ENCODE measurements around the gene PMM2.
"Not testable (repeated sequence)": the region's sequence is repeated elsewhere in the genome, so short reads cannot be mapped to it uniquely, and the experiment has no call there.

PMM2 gene

DNA sequence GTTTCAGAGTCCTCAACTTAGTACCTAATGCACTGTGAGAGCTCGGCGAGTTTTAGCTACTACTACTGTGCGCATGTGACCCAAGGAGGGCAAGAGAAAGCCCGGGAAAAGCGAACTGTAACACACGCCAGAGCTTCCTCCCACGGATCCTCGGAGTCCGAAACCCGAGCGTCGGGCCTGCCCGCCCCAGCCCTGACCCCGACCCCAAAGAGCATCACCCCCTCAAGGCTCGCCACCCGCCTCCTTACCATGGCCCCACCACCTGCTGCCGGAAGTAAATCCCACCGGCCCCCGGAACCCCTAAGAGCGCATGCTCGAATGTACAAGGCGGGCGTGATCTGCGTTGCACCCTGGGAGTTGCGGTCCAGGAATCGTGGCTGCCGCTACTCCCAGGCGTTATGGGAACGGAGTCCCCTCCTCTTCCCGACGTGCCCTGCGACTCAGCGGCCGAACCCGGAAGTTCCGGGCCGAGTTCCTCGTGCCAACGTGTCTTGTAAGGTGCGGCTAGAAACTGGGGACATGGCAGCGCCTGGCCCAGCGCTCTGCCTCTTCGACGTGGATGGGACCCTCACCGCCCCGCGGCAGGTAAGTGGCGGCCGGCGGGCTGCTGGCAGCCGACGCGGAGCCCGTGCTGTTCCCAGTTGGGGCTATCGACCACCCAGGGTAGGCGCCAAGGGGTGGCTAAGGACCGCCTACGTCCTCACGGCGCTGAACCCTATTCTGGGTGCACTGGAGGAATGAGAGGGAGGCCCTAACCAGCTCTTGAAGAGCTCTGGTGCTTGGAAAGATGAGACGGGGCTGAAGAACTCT is at the start of gene PMM2, which contains the start of gene TMEM186:
PMM2 (plus strand) TSS at position 476 of the 810 bp plus-strand sequence; CDS start at position 520, 44 bp downstream.
TMEM186 (minus strand) TSS at position 276 of the 810 bp plus-strand sequence; CDS start at position 251, 25 bp downstream.
- DNase-seq (ENCODE audit: low spot score) = peak; percentile 92

DNA sequence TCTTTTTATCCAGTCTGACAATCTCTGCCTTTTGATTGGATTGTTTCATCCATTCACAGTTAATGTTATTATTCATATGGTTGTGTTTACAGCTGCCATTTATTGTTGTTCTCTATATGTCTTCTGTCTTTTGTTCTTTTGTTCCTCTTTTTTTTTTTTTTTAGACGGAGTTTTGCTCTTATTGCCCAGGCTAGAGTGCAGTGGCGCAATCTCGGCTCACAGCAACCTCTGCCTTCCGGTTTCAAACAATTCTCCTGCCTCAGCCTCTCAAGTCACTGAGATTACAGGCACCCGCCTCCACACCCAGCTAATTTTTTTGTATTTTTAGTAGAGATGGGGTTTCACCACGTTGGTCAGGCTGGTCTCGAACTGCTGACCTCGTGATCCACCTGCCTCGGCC is 48.7 kb upstream of the PMM2 start:
- not testable (repeated sequence) for DNase-seq (ENCODE audit: low spot score)

DNA sequence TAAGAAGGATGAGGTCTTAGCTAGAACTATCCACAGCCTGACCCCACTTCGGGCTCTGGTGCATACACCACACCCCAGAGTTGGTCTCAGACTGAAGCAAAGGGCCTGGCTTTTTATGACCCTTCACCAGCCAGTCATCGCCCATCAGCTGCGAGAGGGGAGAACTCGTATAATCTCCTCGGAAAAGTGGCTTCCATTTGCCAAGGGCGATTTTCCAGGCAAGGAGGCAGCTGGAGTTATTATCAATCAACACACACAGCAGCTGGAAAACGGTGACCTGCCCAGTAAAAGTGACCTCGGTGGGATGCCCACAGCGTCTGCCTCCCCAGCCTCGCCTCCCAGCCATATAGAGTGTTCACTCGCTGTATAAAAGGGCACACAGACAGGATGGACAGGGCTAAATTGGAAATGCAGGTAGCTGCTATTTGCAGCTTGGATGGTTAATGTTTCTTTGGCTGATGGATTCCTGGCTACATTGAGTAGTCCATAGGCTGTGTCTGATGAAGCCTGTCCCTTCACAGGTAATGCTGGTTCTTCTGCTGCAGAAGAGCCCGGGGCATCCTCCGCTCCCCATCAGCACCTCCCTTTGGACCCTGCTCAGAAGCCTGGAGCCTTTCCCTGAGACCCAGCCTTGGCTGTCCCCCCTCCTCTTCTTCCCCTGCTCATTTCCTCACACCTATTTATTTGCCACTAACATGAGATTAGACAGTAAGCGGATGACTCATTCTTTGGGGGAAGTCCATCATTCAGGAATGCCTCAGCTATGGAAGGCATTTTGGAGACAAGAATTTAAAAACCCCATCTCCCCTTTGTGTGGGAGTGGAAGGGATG is 45.9 kb upstream of the PMM2 start:
- DNase-seq (ENCODE audit: low spot score) = peak; percentile 26

DNA sequence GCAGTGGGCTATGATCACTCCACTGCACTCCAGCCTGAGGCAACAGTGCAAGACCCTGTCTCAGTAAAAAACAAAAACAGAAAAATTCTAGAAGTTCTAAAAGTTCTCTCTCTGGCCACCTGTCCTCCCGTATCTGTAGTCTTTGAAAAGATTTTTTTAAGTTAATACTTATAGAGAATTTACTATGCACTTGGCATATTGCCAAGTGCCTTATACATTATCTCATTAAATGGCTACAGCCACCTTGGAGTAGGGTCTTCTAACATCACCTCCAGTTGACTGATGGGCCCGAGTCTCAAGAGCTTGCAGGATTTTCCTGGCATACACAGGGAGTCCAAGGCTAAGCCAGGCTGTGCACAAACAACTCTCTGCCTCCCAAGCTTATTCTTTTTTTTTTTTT is 44.9 kb upstream of the PMM2 start:
- no peak for DNase-seq (ENCODE audit: low spot score)

DNA sequence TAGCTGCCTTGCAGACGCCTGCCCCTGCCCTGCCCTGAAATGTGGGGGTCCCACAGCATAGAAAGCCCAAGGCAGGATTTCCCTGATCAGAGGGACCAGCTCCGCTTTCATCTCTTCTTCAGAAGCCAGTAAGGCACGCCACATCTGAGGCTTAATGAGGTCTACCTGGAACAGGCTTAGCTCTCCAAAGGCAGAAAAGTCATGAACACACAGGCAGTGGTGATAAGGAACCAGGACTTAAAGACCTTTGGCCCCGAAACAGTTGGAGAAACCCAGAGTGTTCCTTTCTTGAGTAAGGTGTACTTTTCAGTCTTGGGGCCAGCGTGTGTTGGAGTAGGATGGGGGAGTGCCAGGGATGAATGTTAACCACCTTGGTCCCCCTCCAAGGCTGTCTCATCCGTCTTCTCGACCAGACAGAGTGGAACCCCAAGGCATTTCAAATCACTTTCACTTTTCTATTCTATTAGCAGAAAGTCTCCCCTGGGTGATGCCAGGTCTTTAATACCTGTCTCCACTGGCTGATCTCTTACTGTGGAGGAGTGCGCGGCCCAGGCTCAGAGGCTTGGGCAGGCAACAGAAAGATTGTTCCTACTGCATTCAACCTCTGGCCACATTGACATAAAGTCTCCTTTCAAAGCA is 44.1 kb upstream of the PMM2 start:
- DNase-seq (ENCODE audit: low spot score) = no peak

DNA sequence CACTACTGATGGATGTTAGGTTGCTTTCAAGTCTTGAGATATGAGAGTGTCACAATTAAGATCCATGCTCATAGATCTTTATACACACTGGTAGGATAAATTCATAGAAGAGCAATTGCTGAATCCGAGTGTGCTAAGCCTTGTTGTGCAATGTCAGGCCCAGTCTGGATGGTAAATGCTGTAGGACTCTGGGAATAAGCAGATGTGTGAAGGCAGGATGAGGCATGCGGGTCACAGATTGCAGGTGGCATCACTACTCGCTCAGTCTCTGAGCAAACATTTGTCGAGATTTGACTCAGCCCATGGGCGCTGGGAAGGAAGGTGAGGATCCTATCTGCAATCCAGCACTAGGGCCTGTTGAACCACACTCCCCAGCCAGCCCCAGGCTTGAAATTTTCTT is 40.9 kb upstream of the PMM2 start:
- DNase-seq (ENCODE audit: low spot score) = no peak

DNA sequence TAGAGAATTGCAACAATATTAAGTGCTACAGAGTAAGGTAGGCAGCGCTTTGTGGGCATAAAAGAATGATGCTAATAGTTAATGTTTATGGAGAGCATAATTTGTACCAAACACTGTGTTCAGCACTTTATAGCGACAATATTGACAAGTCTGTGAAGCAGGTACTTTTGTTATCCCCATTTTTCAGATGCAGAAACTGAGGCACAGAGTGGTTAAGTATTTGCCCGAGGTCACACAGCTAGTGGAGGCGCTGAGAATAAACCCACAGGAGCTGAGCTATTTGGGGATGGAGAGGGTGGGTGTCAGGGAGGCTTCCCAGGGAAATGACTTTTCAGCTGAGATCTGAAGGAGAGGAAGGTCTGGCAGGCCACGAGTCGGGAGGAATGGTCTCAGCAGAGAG is 39.6 kb upstream of the PMM2 start:
- no peak for DNase-seq (ENCODE audit: low spot score)

DNA sequence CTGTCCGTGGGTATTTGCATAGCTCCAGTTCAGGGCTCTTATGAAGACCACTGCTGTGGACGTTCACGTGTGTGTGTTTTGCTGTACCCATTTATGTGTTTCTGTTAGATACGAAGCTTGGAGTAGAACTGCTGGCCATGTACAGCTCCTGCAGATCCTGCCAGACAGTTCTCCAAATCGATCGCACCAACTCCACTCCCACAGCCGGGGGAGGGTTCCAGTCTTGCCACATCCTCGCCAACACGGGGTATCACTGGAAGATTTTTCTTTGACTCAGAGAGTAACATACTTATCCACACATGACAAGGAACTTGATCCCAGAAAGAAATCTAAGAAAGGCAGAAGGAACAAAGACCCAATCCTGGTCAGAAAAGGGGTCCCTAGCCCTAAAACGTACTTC is 37.6 kb upstream of the PMM2 start:
- DNase-seq (ENCODE audit: low spot score) = no peak

DNA sequence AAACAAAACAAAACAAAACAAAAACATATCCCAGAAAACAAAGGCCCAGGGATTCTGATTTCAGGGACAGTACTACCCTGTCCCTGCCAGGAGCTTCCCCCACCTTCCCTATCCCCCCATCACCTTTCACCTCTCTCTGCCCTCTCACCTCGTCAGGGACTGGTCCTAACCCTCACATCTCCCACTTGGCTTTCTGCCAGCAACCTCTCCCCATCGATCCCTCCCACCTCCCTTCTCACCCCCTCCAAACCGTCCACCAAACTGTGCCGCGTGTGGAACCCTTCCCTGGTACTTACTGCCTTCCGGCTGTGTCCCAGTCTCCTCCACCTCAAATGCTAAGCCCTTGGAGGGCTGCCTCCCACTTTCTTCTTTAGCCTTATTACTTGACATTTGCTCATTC is 36.6 kb upstream of the PMM2 start:
- DNase-seq (ENCODE audit: low spot score) = no peak

DNA sequence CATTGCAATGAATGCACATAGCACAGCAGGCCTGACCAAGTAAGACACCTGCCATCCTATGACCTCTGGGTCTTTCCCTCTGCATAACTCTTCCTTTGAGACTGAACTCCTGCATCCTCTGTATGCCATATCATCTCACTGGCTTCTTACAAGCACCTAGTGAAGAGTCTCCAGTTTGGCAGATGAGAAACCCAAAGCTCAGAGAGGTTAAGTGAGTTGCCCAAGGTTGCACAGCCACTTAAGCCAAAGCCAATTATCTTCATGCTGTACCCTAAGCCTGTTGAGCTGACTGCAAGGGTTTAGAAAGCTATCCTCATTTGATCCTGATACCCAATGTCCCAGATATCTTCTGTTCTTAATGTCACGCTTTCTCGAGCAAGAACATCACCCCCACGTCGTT is 35.4 kb upstream of the PMM2 start:
- DNase-seq (ENCODE audit: low spot score) = no peak

DNA sequence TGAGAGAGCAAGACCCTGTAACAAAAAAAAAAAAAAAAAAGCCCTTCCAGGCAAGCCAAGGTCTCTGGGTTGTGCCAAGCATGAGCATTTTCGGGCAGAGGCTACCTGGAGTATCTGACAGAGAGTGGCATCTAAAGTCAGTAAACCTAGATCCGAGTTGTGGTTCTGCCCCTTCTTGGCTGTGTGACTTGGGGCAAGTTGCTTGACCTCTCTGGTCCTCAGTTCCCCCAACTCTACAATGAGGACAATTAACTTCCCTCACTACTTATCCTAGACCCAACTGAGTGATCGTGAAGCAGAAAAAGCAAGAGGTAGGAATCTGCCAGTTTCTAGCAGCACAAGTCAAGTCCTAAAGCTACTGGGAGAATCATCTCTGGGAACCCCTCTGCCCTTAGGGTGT is 34.6 kb upstream of the PMM2 start:
- DNase-seq (ENCODE audit: low spot score) = no peak

DNA sequence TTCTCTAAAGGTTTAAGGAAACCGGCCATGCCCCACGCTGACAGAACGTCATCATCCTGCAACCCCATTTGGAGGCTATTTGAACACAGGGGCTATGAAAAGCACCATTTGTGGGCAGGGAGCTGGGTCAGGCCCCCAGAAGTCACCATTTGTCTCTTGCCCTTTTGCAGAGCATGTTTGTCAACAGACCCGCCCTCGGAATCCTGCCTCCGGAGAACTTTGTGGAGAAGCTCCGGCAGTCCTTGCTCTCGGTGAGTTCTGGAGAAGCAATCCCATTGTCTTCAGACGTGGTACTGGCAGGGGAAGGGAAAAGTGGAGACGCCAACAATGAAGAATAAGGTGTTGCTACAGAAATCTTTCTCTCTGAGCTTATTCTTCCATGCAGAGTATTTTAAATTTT is 33.7 kb upstream of the PMM2 start:
- no peak for DNase-seq (ENCODE audit: low spot score)

DNA sequence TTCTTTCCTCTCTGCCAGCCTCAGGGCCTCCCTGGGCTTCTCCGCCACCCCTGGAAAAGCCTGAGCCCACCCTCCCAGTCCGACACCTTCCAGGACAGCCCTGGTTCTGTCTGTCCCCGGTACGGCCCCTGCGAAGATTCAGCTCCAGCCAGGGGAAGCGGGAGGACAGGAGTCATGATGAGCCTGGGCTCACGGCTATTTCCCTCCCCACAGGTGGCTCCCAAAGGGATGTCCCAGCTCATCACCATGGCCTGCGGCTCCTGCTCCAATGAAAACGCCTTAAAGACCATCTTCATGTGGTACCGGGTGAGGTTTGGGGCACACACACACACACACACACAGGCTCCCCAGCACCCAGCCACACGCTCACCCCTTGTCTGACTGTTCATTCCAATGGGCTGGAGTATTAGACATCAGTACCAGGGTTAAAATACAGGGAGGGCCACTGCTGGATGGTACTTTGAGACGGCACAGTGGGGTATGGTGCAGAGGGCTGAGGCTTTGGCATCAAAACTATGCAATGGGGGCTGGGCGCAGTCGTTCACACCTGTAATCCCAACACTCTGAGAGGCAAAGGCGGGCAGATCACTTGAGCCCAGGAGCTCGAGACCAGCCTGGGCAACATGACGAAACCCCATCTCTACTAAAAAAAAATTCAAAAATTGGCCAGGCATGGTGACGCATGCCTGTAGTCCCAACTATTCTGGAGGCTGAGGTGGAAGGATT is 33.0 kb upstream of the PMM2 start:
- DNase-seq (ENCODE audit: low spot score) = no peak

DNA sequence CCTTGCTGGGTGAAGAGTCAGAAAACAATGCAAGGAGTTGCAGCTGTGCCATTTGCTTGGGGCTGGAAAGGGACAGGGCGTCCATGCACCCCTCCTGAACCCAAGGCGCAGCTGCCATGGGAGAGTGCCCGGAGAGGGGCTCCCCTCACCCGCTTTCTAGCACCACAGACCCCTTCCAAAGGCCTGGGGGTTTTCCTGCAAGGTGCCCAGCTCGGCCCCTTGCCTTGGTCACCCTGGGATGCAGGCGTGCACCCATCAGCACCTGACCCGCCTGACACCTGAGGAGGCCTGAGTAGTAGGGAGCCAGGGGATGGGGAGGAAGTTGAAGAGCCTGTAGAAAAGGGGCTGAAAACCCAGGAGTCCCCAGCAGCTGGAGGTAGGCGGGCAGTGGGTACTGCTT is 30.5 kb upstream of the PMM2 start:
- no peak for DNase-seq (ENCODE audit: low spot score)

DNA sequence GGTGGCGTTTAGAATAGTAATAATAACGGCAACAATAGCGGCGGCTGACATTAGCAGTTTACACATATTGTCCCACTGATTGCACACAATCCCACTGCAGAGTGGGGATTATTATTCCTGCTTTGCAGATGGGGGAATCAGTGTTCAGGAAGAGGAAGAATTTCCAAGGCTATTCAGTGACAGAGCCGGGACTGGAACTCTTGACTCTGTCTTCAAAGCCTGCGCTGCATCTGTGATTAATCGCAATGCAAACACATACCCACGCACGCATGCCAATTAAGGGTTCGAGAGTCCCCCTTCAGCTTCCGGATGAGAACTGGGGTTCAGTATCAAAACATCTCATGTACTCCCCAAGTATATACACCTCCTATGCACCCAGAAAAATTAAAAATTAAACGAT is 29.4 kb upstream of the PMM2 start:
- DNase-seq (ENCODE audit: low spot score) = no peak

DNA sequence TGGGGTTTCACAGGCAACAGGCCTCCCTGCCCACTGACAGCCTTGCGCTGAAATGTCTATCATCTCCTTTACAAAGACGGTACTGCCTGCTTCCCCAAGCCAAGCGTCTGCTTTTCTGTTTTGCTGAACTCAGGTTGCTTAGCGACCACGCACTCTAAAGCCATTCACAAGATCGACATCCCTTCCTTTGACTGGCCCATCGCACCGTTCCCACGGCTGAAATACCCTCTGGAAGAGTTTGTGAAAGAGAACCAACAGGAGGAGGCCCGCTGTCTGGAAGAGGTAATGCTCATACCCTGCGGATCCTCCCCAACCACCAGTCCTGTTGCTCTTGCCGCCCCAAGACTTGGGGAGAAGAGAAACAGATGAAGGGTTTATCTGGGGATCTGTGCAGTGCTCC is 28.9 kb upstream of the PMM2 start:
- DNase-seq (ENCODE audit: low spot score) = no peak

DNA sequence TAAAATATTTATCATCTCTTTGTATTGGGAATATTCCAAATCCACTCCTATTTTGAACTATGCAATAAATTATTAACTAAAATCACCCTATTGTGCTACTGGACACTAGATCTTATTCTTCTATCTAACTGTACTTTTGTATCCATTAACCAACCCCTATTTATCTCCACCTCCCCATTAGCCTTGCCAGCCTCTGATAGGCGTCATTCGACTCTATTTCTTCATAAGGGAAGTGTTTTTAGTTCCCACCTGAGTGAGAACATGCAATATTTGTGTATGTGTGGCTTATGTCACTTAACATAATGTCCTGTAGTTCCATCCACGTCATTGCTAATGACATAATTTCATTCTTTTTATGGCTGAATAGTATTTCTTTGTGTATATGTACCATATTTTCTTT is 24.1 kb upstream of the PMM2 start:
- DNase-seq (ENCODE audit: low spot score) = no peak

DNA sequence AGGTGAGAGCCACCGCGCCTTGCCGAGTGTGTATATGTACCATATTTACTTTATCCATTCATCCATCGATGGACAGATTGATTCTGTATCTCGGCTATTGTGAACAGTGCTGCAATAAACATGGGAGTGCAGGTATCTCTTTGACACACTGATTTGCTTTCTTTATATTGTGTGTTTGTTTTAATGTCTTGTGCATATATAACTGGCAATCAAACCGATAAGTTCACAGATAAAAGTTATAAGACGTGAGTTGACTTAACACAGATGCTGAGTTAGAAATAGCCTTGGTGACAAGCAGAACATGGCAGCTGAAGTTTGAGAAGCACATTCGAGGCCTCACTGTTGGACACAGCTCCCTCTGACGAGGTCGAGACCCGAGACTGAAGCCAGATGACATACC is 23.4 kb upstream of the PMM2 start:
- no peak for DNase-seq (ENCODE audit: low spot score)

DNA sequence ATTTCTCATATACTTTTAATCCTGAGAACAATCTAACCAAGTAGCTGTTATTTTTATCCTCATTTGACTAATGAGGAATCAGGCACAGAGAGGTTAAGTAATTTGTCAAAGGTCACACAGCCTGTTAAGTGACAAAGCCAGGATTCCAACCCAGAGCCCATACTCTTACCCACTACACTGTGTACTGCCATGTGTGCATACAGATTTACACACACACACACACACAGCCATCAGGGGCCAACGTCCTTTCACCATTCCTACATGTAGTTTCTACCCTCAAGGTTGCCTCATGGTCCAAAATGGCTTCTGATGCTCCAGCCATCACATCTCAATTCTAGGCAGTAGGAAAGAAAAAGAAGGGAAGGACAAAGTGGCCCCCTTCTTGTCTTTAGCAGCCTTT is 22.3 kb upstream of the PMM2 start:
- no peak for DNase-seq (ENCODE audit: low spot score)

DNA sequence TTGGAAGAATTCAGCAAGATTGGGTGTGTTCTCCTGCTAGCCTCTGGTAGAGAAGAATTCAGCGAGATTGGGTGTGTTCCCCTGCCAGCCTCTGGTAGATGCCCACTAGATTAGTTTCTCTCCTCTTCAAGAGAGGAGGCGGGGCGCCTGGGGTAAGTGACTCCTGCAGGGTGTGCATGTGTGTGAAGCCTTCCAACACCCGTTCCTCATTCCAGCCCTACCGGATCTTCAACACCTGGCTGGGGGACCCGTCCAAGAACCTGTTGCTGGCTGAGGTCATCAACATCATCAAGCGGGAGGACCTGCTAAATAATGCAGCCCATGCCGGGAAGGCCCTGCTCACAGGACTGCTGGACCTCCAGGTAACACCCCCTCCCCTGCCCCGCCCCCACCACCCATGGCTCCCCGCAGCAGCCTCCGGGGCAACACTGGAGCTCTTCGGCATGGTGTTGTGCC is 21.5 kb upstream of the PMM2 start:
- DNase-seq (ENCODE audit: low spot score) = no peak

DNA sequence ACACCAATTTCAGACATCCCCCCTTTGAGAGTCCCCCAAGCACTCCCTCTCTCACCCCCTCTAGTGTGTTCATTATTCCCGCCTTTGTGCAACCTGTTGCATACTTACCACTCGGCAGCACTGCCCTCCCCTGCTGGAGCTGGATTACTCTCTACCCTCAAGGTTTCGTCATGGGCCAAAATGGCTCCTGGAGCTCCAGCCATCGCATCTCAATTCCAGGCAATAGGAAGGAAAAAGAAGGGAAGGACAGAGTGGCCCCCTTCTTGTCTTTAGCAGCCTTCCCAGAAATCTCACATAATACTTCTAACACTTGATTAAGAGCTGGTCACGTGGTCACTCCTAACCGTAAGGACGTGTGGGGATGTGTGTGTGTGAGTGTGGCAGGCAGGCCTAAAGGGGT is 20.4 kb upstream of the PMM2 start:
- DNase-seq (ENCODE audit: low spot score) = no peak

DNA sequence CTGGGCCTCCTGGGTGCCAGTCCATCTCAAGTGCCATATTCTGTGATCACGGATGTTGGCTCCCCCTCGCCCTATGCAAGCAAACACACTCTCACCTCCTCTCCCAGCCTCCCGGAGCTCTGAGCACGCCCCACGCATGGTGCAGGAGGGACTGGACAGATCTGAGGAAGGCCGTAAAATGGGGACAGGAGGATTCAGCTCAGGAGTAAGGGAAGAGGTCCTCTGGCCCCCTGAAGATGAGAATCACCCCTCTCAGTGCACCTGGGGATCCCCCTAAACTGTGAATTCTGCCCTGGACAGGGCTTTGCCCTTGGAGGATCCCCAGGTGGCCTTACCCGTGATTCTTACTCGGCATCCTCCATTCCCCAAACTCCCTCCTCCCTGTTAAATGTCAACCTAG is 15.8 kb upstream of the PMM2 start:
- DNase-seq (ENCODE audit: low spot score) = no peak
